DND-41 (cell line): ENCODE results near the gene SCAMP3.

Experiments
- CTCF ChIP-seq: IDR thresholded peaks from 2 replicates; pipeline ENCODE4 v1.5.1; 2012; ENCODE audit warnings: borderline replicate concordance, low read length, moderate library complexity, mild to moderate bottlenecking; ENCODE audit not compliant: poor library complexity, severe bottlenecking; ENCODE audit errors: extremely low read depth
- EZH2 ChIP-seq: IDR thresholded peaks from 3 replicates; pipeline ENCODE4 v1.6.1; 2012; ENCODE audit warnings: borderline replicate concordance, low read depth, mild to moderate bottlenecking, moderate library complexity, low read length, inconsistent platforms; ENCODE audit not compliant: severe bottlenecking

- no peak for TF ChIP-seq CTCF
- no peak for TF ChIP-seq EZH2
Observed at GRCh38 chr1:155210314-155211104, 51.7 kb downstream of the SCAMP3 start.
